ENCODE measurements around the gene FRMPD1. TPM values are rescaled to one million over a fixed set of nuclear protein-coding genes. Genes with fewer than 3 reads are reported as not detected.

The FRMPD1 gene
- total RNA-seq, 4 donors from 2014 or later = 0.21 TPM; not detected in 3

GRCh38 chr9:37617832-37618231 lies 32.9 kb upstream of the FRMPD1 start:
- Histone ChIP-seq H3K9me3 (no peaks in the 10 kb centered on the region), H3K27me3 (no peaks in the 10 kb centered on the region), H3K36me3 (no peaks in the 10 kb centered on the region), H3K27ac (no peak overlapping the region), H3K4me3 (no peak overlapping the region), H3K4me1 (no peaks in the 10 kb centered on the region)
- TF ChIP-seq POLR2A (IDR thresholded peaks at IDR 0.05) = no peak
- TF ChIP-seq CTCF (IDR thresholded peaks at IDR 0.05) = no peak
- intact Hi-C loops (cut with DNase I; ENCODE audit: low total_unique reads) = no loop called here
- no peak for DNase-seq

- H3K36me3 ChIP-seq = no peaks in the 10 kb centered on the region
- intact Hi-C loops (cut with DNase I; ENCODE audit: low total_unique reads) = no loop called here
- TF ChIP-seq POLR2A (IDR thresholded peaks at IDR 0.05) (no peak), CTCF (IDR thresholded peaks at IDR 0.05) (no peak)
- H3K27me3 ChIP-seq = no peaks in the 10 kb centered on the region
- H3K9me3 ChIP-seq = no peaks in the 10 kb centered on the region
- H3K4me1 ChIP-seq = no peaks in the 10 kb centered on the region
- no peak for DNase-seq
- H3K4me3 ChIP-seq = no peak overlapping the region
- no peak overlapping the region for H3K27ac ChIP-seq
Observed at GRCh38 chr9:37618817-37619216, 31.9 kb upstream of the FRMPD1 start.

- intact Hi-C loops (cut with DNase I; ENCODE audit: low total_unique reads) = no loop called here
Observed at GRCh38 chr9:37619806-37620205, 30.9 kb upstream of the FRMPD1 start.

GRCh38 chr9:37620396-37620795 lies 30.4 kb upstream of the FRMPD1 start:
- TF ChIP-seq CTCF (IDR thresholded peaks at IDR 0.05) (no peak), POLR2A (IDR thresholded peaks at IDR 0.05) (no peak)
- no peak overlapping the region for H3K27ac ChIP-seq

More at GRCh38 chr9:37619806-37620205, 30.9 kb upstream of the FRMPD1 start:
- TF ChIP-seq POLR2A (IDR thresholded peaks at IDR 0.05) (no peak), CTCF (IDR thresholded peaks at IDR 0.05) (no peak)
- Histone ChIP-seq H3K27ac (no peak overlapping the region), H3K9me3 (no peaks in the 10 kb centered on the region), H3K4me1 (no peaks in the 10 kb centered on the region), H3K36me3 (no peaks in the 10 kb centered on the region), H3K4me3 (no peak overlapping the region), H3K27me3 (no peaks in the 10 kb centered on the region)
- no peak for DNase-seq

GRCh38 chr9:37621273-37622121 lies 29.3 kb upstream of the FRMPD1 start:
- H3K9me3 ChIP-seq = no peaks in the 10 kb centered on the region
- H3K4me3 ChIP-seq = no peak overlapping the region
- no peaks in the 10 kb centered on the region for H3K27me3 ChIP-seq
- no peak for TF ChIP-seq CTCF (IDR thresholded peaks at IDR 0.05)
- TF ChIP-seq POLR2A (IDR thresholded peaks at IDR 0.05) = no peak
- DNase-seq = no peak
- intact Hi-C loops (cut with DNase I; ENCODE audit: low total_unique reads) = no loop called here
- H3K27ac ChIP-seq = no peak overlapping the region
- H3K4me1 ChIP-seq = no peaks in the 10 kb centered on the region
- H3K36me3 ChIP-seq = no peaks in the 10 kb centered on the region

More at GRCh38 chr9:37620396-37620795, 30.4 kb upstream of the FRMPD1 start:
- H3K9me3 ChIP-seq = no peaks in the 10 kb centered on the region
- no peak overlapping the region for H3K4me3 ChIP-seq
- no peaks in the 10 kb centered on the region for H3K27me3 ChIP-seq
- intact Hi-C loops (cut with DNase I; ENCODE audit: low total_unique reads) = no loop called here
- DNase-seq = no peak
- H3K36me3 ChIP-seq = no peaks in the 10 kb centered on the region
- no peaks in the 10 kb centered on the region for H3K4me1 ChIP-seq
